Astrocyte (in vitro differentiated cells and primary cell): Measurements from ENCODE around the gene UBR4. TPM values are rescaled to one million over a fixed set of nuclear protein-coding genes. Genes with fewer than 3 reads are reported as not detected.

Source experiments
- DNase-seq: peaks from one replicate; pipeline ENCODE4 v3.0.0-alpha.2; 2010; ENCODE audit warnings: low read depth
- FAIRE-seq: peaks from 2 replicates; lab custom pipeline; 2011; peaks lifted over from hg19 to GRCh38; lab: Jason Lieb, UNC
- H2AFZ ChIP-seq: 2 replicates; pipeline ENCODE4 v1.6.0; 2012; ENCODE audit warnings: low read depth, low read length, inconsistent platforms
- H3K27ac ChIP-seq: 2 replicates; pipeline ENCODE4 v1.5.1; 2011; ENCODE audit warnings: low read depth, low read length, inconsistent platforms
- H3K27me3 ChIP-seq: 2 replicates; pipeline ENCODE4 v1.6.0; 2011; ENCODE audit warnings: low read length, inconsistent platforms; ENCODE audit not compliant: insufficient read depth
- H3K36me3 ChIP-seq: 2 replicates; pipeline ENCODE4 v1.5.1; 2011; ENCODE audit warnings: low read length, inconsistent platforms; ENCODE audit not compliant: insufficient read depth
- H3K4me1 ChIP-seq: 2 replicates; pipeline ENCODE4 v1.5.1; 2011; ENCODE audit warnings: low read length, inconsistent platforms; ENCODE audit not compliant: insufficient read depth
- H3K4me2 ChIP-seq: 2 replicates; pipeline ENCODE4 v1.6.0; 2012; ENCODE audit warnings: low read length, inconsistent platforms
- H3K4me3 ChIP-seq: 2 replicates; pipeline ENCODE4 v1.5.1; 2011; ENCODE audit warnings: low read depth, mild to moderate bottlenecking, low read length, inconsistent platforms; ENCODE audit not compliant: insufficient read depth
- H3K79me2 ChIP-seq: 2 replicates; pipeline ENCODE4 v1.6.0; 2012; ENCODE audit warnings: mild to moderate bottlenecking, low read length, inconsistent platforms; ENCODE audit not compliant: insufficient read depth
- H3K9ac ChIP-seq: 2 replicates; pipeline ENCODE4 v1.6.0; 2012; ENCODE audit warnings: mild to moderate bottlenecking, low read length, inconsistent platforms
- H3K9me3 ChIP-seq: 2 replicates; pipeline ENCODE4 v1.5.1; 2012; ENCODE audit warnings: low read depth, mild to moderate bottlenecking, low read length, inconsistent platforms; ENCODE audit not compliant: insufficient read depth
- H4K20me1 ChIP-seq: 2 replicates; pipeline ENCODE4 v1.6.0; 2012; ENCODE audit warnings: low read length, inconsistent platforms; ENCODE audit not compliant: insufficient read depth
- H3K27ac Mint-ChIP-seq: one replicate; pipeline ENCODE4 v1.8.0; 2021; ENCODE audit warnings: mild to moderate bottlenecking, mixed read lengths; ENCODE audit not compliant: unreplicated experiment
- H3K27me3 Mint-ChIP-seq: one replicate; pipeline ENCODE4 v1.8.0; 2021; ENCODE audit warnings: low read depth, mixed read lengths; ENCODE audit not compliant: unreplicated experiment
- H3K36me3 Mint-ChIP-seq: one replicate; pipeline ENCODE4 v1.8.0; 2021; ENCODE audit warnings: low read depth, mixed read lengths; ENCODE audit not compliant: unreplicated experiment
- H3K4me1 Mint-ChIP-seq: one replicate; pipeline ENCODE4 v1.8.0; 2021; ENCODE audit warnings: low read depth, mixed read lengths; ENCODE audit not compliant: unreplicated experiment
- H3K4me3 Mint-ChIP-seq: one replicate; pipeline ENCODE4 v1.8.0; 2021; ENCODE audit warnings: mild to moderate bottlenecking, moderate library complexity, mixed read lengths; ENCODE audit not compliant: unreplicated experiment
- H3K9me3 Mint-ChIP-seq: one replicate; pipeline ENCODE4 v1.8.0; 2021; ENCODE audit warnings: mild to moderate bottlenecking, mixed read lengths; ENCODE audit not compliant: unreplicated experiment
- CTCF ChIP-seq: IDR thresholded peaks from 2 replicates; pipeline ENCODE4 v1.5.1; 2011; ENCODE audit warnings: low read depth, mild to moderate bottlenecking, inconsistent platforms, low read length, moderate library complexity; ENCODE audit not compliant: insufficient read depth
- EZH2 ChIP-seq: IDR thresholded peaks from 2 replicates; pipeline ENCODE4 v1.6.1; 2012; ENCODE audit warnings: mild to moderate bottlenecking, low read length, inconsistent platforms; ENCODE audit not compliant: insufficient read depth
- total RNA-seq: library from RNA; stranded (reverse); gene quantifications from 2 replicates; pipeline ENCODE4 v1.2.1, GENCODE V29; 2021

UBR4 gene
- total RNA-seq, 1 donor from 2014 or later = 153 TPM

GRCh38 chr1:19138958-19139581, 71.0 kb downstream of the UBR4 start:
- no peak overlapping the region for H3K27ac Mint-ChIP-seq
- H3K27me3 Mint-ChIP-seq = no peaks in the 10 kb centered on the region
- Histone ChIP-seq H3K4me3 (no peak overlapping the region), H4K20me1 (peaks cover 23% of the 10 kb centered on the region), H3K4me2 (no peak overlapping the region), H3K9me3 (no peaks in the 10 kb centered on the region), H3K27ac (no peak overlapping the region), H3K9ac (no peak overlapping the region), H3K4me1 (no peaks in the 10 kb centered on the region), H3K27me3 (no peaks in the 10 kb centered on the region), H3K36me3 (peaks cover 60% of the 10 kb centered on the region), H3K79me2 (peaks cover 5% of the 10 kb centered on the region), H2AFZ (no peak overlapping the region)
- no peak for TF ChIP-seq CTCF
- peaks cover 32% of the 10 kb centered on the region for H3K36me3 Mint-ChIP-seq
- FAIRE-seq (no peak), DNase-seq (no peak)
- H3K4me1 Mint-ChIP-seq = no peaks in the 10 kb centered on the region
- no peak overlapping the region for H3K4me3 Mint-ChIP-seq
- H3K9me3 Mint-ChIP-seq = no peaks in the 10 kb centered on the region

GRCh38 chr1:19138331-19138730, 71.7 kb downstream of the UBR4 start:
- Histone ChIP-seq H3K9ac (no peak overlapping the region), H3K79me2 (peaks cover 7% of the 10 kb centered on the region), H3K27me3 (no peaks in the 10 kb centered on the region), H2AFZ (no peak overlapping the region), H3K4me2 (no peak overlapping the region), H3K9me3 (no peaks in the 10 kb centered on the region), H3K36me3 (peaks cover 53% of the 10 kb centered on the region), H3K27ac (no peak overlapping the region), H3K4me3 (no peak overlapping the region), H4K20me1 (peaks cover 23% of the 10 kb centered on the region), H3K4me1 (no peaks in the 10 kb centered on the region)
- no peak overlapping the region for H3K27ac Mint-ChIP-seq
- H3K36me3 Mint-ChIP-seq = peaks cover 33% of the 10 kb centered on the region
- H3K4me1 Mint-ChIP-seq = no peaks in the 10 kb centered on the region
- H3K9me3 Mint-ChIP-seq = peaks cover 2% of the 10 kb centered on the region
- no peak overlapping the region for H3K4me3 Mint-ChIP-seq
- FAIRE-seq (no peak), DNase-seq (no peak)
- no peaks in the 10 kb centered on the region for H3K27me3 Mint-ChIP-seq
- TF ChIP-seq CTCF = no peak
- no peak for TF ChIP-seq EZH2

GRCh38 chr1:19137158-19137557, 72.9 kb downstream of the UBR4 start:
- no peak overlapping the region for H3K9ac ChIP-seq
- Mint-ChIP-seq H3K4me1 (no peaks in the 10 kb centered on the region), H3K36me3 (peaks cover 36% of the 10 kb centered on the region), H3K4me3 (no peak overlapping the region), H3K9me3 (peaks cover 5% of the 10 kb centered on the region), H3K27me3 (no peaks in the 10 kb centered on the region), H3K27ac (no peak overlapping the region)
- H3K27me3 ChIP-seq = no peaks in the 10 kb centered on the region
- peaks cover 23% of the 10 kb centered on the region for H4K20me1 ChIP-seq
- FAIRE-seq (no peak), DNase-seq (no peak)
- peaks cover 53% of the 10 kb centered on the region for H3K36me3 ChIP-seq
- H3K9me3 ChIP-seq = no peaks in the 10 kb centered on the region
- peaks cover 8% of the 10 kb centered on the region for H3K79me2 ChIP-seq
- no peak overlapping the region for H3K27ac ChIP-seq
- no peak overlapping the region for H2AFZ ChIP-seq
- H3K4me3 ChIP-seq = no peak overlapping the region
- no peak overlapping the region for H3K4me2 ChIP-seq
- TF ChIP-seq CTCF = no peak
- no peak for TF ChIP-seq EZH2
- H3K4me1 ChIP-seq = no peaks in the 10 kb centered on the region
